Stimulated activated memory B cell treated with anti-CD40 and anti-IgM and Interleukin-4, amounts not matched to agents 10 μg/mL and 1 μg/mL and 100 μg/mL, for 72 hours (primary cell): ENCODE data around the gene IMMP1L.
"Not testable (repeated sequence)": the region's sequence is repeated elsewhere in the genome, so short reads cannot be mapped to it uniquely, and the experiment has no call there.

Experiments used
- ATAC-seq: fragments of 150-1000 bp; cut with Tn5 transposase; 2 replicates; pipeline ENCODE4 v1.10.0; 2021
- H3K27ac Mint-ChIP-seq: one replicate; pipeline ENCODE4 v1.8.0; 2022; ENCODE audit warnings: mild to moderate bottlenecking, mixed read lengths
- H3K27me3 Mint-ChIP-seq: one replicate; pipeline ENCODE4 v1.8.0; 2022; ENCODE audit warnings: mixed read lengths
- H3K36me3 Mint-ChIP-seq: one replicate; pipeline ENCODE4 v1.8.0; 2022; ENCODE audit warnings: mixed read lengths
- H3K4me1 Mint-ChIP-seq: one replicate; pipeline ENCODE4 v1.8.0; 2022; ENCODE audit warnings: mixed read lengths
- H3K4me3 Mint-ChIP-seq: one replicate; pipeline ENCODE4 v1.8.0; 2022; ENCODE audit warnings: mild to moderate bottlenecking, moderate library complexity, mixed read lengths
- H3K9me3 Mint-ChIP-seq: one replicate; pipeline ENCODE4 v1.8.0; 2022; ENCODE audit warnings: mixed read lengths

The IMMP1L gene

GRCh38 chr11:31509429-31510345 lies at the start of gene IMMP1L, which contains the start of gene ELP4:
Gene IMMP1L (minus strand): TSS chr11:31509622. CDS start chr11:31463276, 46,346 bp downstream.
Gene ELP4 (plus strand): TSS chr11:31509767. CDS start chr11:31509785, 18 bp downstream.
- H3K27ac Mint-ChIP-seq, result peak within 1 kb of the TSS; percentile 84
- peaks cover 44% of the 10 kb centered on the region for H3K4me1 Mint-ChIP-seq
- peak within 1 kb of the TSS; percentile 86 for H3K4me3 Mint-ChIP-seq
- peaks cover 7% of the 10 kb centered on the region for H3K36me3 Mint-ChIP-seq
- no peaks in the 10 kb centered on the region for H3K9me3 Mint-ChIP-seq
- peak; percentile 100 for ATAC-seq
- H3K27me3 Mint-ChIP-seq, result no peaks in the 10 kb centered on the region

GRCh38 chr11:31558001-31558400 lies 48.6 kb upstream of the IMMP1L start:
- H3K9me3 Mint-ChIP-seq, result no peaks in the 10 kb centered on the region
- H3K4me3 Mint-ChIP-seq, result no peak overlapping the region
- no peak for ATAC-seq
- no peaks in the 10 kb centered on the region for H3K4me1 Mint-ChIP-seq
- H3K27me3 Mint-ChIP-seq, result no peaks in the 10 kb centered on the region
- H3K36me3 Mint-ChIP-seq, result peaks cover 11% of the 10 kb centered on the region
- no peak overlapping the region for H3K27ac Mint-ChIP-seq

- ATAC-seq, result no peak
- no peaks in the 10 kb centered on the region for H3K27me3 Mint-ChIP-seq
- H3K27ac Mint-ChIP-seq, result no peak overlapping the region
- H3K36me3 Mint-ChIP-seq, result peaks cover 22% of the 10 kb centered on the region
- H3K4me1 Mint-ChIP-seq, result no peaks in the 10 kb centered on the region
- H3K9me3 Mint-ChIP-seq, result no peaks in the 10 kb centered on the region
- no peak overlapping the region for H3K4me3 Mint-ChIP-seq
Measured at GRCh38 chr11:31555938-31556337, 46.5 kb upstream of the IMMP1L start.

- H3K9me3 Mint-ChIP-seq, result peaks cover 3% of the 10 kb centered on the region
- peaks cover 52% of the 10 kb centered on the region for H3K36me3 Mint-ChIP-seq
- ATAC-seq, result no peak
Measured at GRCh38 chr11:31542862-31543261, 33.4 kb upstream of the IMMP1L start.

GRCh38 chr11:31535479-31535878 lies 26.1 kb upstream of the IMMP1L start:
- H3K27ac Mint-ChIP-seq, result no peak overlapping the region
- ATAC-seq, result no peak
- H3K36me3 Mint-ChIP-seq, result peaks cover 40% of the 10 kb centered on the region
- H3K27me3 Mint-ChIP-seq, result no peaks in the 10 kb centered on the region
- no peak overlapping the region for H3K4me3 Mint-ChIP-seq
- H3K4me1 Mint-ChIP-seq, result no peaks in the 10 kb centered on the region
- H3K9me3 Mint-ChIP-seq, result no peaks in the 10 kb centered on the region

More at GRCh38 chr11:31542862-31543261, 33.4 kb upstream of the IMMP1L start:
- Mint-ChIP-seq H3K4me3 (no peak overlapping the region), H3K27ac (no peak overlapping the region), H3K27me3 (no peaks in the 10 kb centered on the region), H3K4me1 (no peaks in the 10 kb centered on the region)

GRCh38 chr11:31531293-31531692 lies 21.9 kb upstream of the IMMP1L start:
- Mint-ChIP-seq H3K4me1 (peaks cover 11% of the 10 kb centered on the region), H3K27me3 (no peaks in the 10 kb centered on the region), H3K9me3 (no peaks in the 10 kb centered on the region), H3K4me3 (no peak overlapping the region), H3K27ac (no peak overlapping the region), H3K36me3 (peaks cover 41% of the 10 kb centered on the region)
- no peak for ATAC-seq

GRCh38 chr11:31529701-31530100 lies 20.3 kb upstream of the IMMP1L start:
- no peak for ATAC-seq
- Mint-ChIP-seq H3K9me3 (no peaks in the 10 kb centered on the region), H3K27ac (no peak overlapping the region), H3K4me1 (peaks cover 11% of the 10 kb centered on the region), H3K4me3 (no peak overlapping the region), H3K36me3 (peaks cover 36% of the 10 kb centered on the region), H3K27me3 (no peaks in the 10 kb centered on the region)

- H3K36me3 Mint-ChIP-seq, result peaks cover 35% of the 10 kb centered on the region
- no peaks in the 10 kb centered on the region for H3K27me3 Mint-ChIP-seq
- no peaks in the 10 kb centered on the region for H3K9me3 Mint-ChIP-seq
- H3K4me1 Mint-ChIP-seq, result peaks cover 11% of the 10 kb centered on the region
- no peak overlapping the region for H3K27ac Mint-ChIP-seq
- no peak for ATAC-seq
- H3K4me3 Mint-ChIP-seq, result no peak overlapping the region
Measured at GRCh38 chr11:31529189-31529588, 19.8 kb upstream of the IMMP1L start.

GRCh38 chr11:31521497-31522150 lies 12.2 kb upstream of the IMMP1L start:
- Mint-ChIP-seq H3K9me3 (no peaks in the 10 kb centered on the region), H3K27me3 (no peaks in the 10 kb centered on the region), H3K27ac (no peak overlapping the region), H3K4me3 (no peak overlapping the region), H3K4me1 (no peaks in the 10 kb centered on the region), H3K36me3 (peaks cover 1% of the 10 kb centered on the region)
- no peak for ATAC-seq

- no peaks in the 10 kb centered on the region for H3K9me3 Mint-ChIP-seq
- H3K36me3 Mint-ChIP-seq, result no peaks in the 10 kb centered on the region
- no peak for ATAC-seq
- no peaks in the 10 kb centered on the region for H3K27me3 Mint-ChIP-seq
- H3K27ac Mint-ChIP-seq, result no peak overlapping the region
- H3K4me1 Mint-ChIP-seq, result peaks cover 29% of the 10 kb centered on the region
- H3K4me3 Mint-ChIP-seq, result no peak overlapping the region
Measured at GRCh38 chr11:31512117-31512516, 2.7 kb upstream of the IMMP1L start.

- peak; percentile 3 for ATAC-seq
- Mint-ChIP-seq H3K27ac (peak overlapping the region; percentile 84), H3K27me3 (no peaks in the 10 kb centered on the region), H3K9me3 (no peaks in the 10 kb centered on the region), H3K4me3 (peak overlapping the region; percentile 86), H3K4me1 (peaks cover 44% of the 10 kb centered on the region), H3K36me3 (peaks cover 13% of the 10 kb centered on the region)
Measured at GRCh38 chr11:31509051-31509428, 382 bp downstream of the IMMP1L start.

- Mint-ChIP-seq H3K27ac (no peak overlapping the region), H3K4me3 (no peak overlapping the region), H3K36me3 (peaks cover 34% of the 10 kb centered on the region), H3K27me3 (no peaks in the 10 kb centered on the region), H3K4me1 (peaks cover 13% of the 10 kb centered on the region), H3K9me3 (no peaks in the 10 kb centered on the region)
- ATAC-seq, result no peak
Measured at GRCh38 chr11:31500560-31500959, 8.9 kb downstream of the IMMP1L start.

GRCh38 chr11:31499576-31500178 lies 9.7 kb downstream of the IMMP1L start:
- H3K27me3 Mint-ChIP-seq, result no peaks in the 10 kb centered on the region
- H3K4me3 Mint-ChIP-seq, result no peak overlapping the region
- H3K27ac Mint-ChIP-seq, result no peak overlapping the region
- peaks cover 36% of the 10 kb centered on the region for H3K36me3 Mint-ChIP-seq
- ATAC-seq, result no peak
- H3K4me1 Mint-ChIP-seq, result peaks cover 5% of the 10 kb centered on the region
- no peaks in the 10 kb centered on the region for H3K9me3 Mint-ChIP-seq

GRCh38 chr11:31493762-31494161 lies 15.7 kb downstream of the IMMP1L start:
- not testable (repeated sequence) for H3K27me3 Mint-ChIP-seq, H3K9me3 Mint-ChIP-seq, ATAC-seq, H3K27ac Mint-ChIP-seq, H3K4me3 Mint-ChIP-seq
- H3K36me3 Mint-ChIP-seq, result peaks cover 46% of the 10 kb centered on the region
- H3K4me1 Mint-ChIP-seq, result peaks cover 27% of the 10 kb centered on the region

- Mint-ChIP-seq H3K9me3 (peaks cover 5% of the 10 kb centered on the region), H3K27me3 (no peaks in the 10 kb centered on the region), H3K4me3 (no peak overlapping the region), H3K27ac (no peak overlapping the region), H3K36me3 (peaks cover 46% of the 10 kb centered on the region), H3K4me1 (peaks cover 28% of the 10 kb centered on the region)
- no peak for ATAC-seq
Measured at GRCh38 chr11:31493235-31493634, 16.2 kb downstream of the IMMP1L start.
